Measurements from ENCODE around the gene UBE2F.
"Not testable (repeated sequence)": the region's sequence is repeated elsewhere in the genome, so short reads cannot be mapped to it uniquely, and the experiment has no call there.

UBE2F gene

GRCh38 chr2:237963490-237963991, 3.3 kb upstream of the UBE2F start:
- not testable (repeated sequence) for H3K36me3 ChIP-seq (ENCODE audit: control insufficient read depth in 2 of 2, insufficient read depth in 2 of 2, low read length in 2 of 2)

GRCh38 chr2:237964194-237964577, 2.6 kb upstream of the UBE2F start:
- Histone ChIP-seq H3K9ac (ENCODE audit: low read depth in 1 of 2, low read length in 2 of 2) (no peak overlapping the region), H3K36me3 (ENCODE audit: control insufficient read depth in 2 of 2, insufficient read depth in 2 of 2, low read length in 2 of 2) (no peaks in the 10 kb centered on the region), H3K4me3 (ENCODE audit: low read length in 2 of 2) (no peak overlapping the region), H3K27me3 (ENCODE audit: control insufficient read depth in 2 of 2, insufficient read depth in 2 of 2, low read length in 2 of 2) (no peaks in the 10 kb centered on the region), H3K27ac (ENCODE audit: low read depth in 2 of 2, low read length in 2 of 2) (no peak overlapping the region), H3K4me1 (ENCODE audit: control insufficient read depth in 2 of 2, insufficient read depth in 2 of 2, low read length in 2 of 2) (peaks cover 12 to 22% of the 10 kb centered on the region in 2 donors), H3K9me3 (ENCODE audit: control insufficient read depth in 2 of 2, low read length in 2 of 2) (peaks cover 0 to 10% of the 10 kb centered on the region in 2 donors)

More at GRCh38 chr2:237963490-237963991, 3.3 kb upstream of the UBE2F start:
- H3K27ac ChIP-seq (ENCODE audit: low read depth in 2 of 2, low read length in 2 of 2); H3K9ac ChIP-seq (ENCODE audit: low read depth in 1 of 2, low read length in 2 of 2); H3K27me3 ChIP-seq (ENCODE audit: control insufficient read depth in 2 of 2, insufficient read depth in 2 of 2, low read length in 2 of 2); H3K4me3 ChIP-seq (ENCODE audit: low read length in 2 of 2): not testable (repeated sequence)
- Histone ChIP-seq H3K4me1 (ENCODE audit: control insufficient read depth in 2 of 2, insufficient read depth in 2 of 2, low read length in 2 of 2) (peaks cover 12 to 16% of the 10 kb centered on the region in 2 donors), H3K9me3 (ENCODE audit: control insufficient read depth in 2 of 2, low read length in 2 of 2) (peaks cover 0 to 10% of the 10 kb centered on the region in 2 donors)

DNA sequence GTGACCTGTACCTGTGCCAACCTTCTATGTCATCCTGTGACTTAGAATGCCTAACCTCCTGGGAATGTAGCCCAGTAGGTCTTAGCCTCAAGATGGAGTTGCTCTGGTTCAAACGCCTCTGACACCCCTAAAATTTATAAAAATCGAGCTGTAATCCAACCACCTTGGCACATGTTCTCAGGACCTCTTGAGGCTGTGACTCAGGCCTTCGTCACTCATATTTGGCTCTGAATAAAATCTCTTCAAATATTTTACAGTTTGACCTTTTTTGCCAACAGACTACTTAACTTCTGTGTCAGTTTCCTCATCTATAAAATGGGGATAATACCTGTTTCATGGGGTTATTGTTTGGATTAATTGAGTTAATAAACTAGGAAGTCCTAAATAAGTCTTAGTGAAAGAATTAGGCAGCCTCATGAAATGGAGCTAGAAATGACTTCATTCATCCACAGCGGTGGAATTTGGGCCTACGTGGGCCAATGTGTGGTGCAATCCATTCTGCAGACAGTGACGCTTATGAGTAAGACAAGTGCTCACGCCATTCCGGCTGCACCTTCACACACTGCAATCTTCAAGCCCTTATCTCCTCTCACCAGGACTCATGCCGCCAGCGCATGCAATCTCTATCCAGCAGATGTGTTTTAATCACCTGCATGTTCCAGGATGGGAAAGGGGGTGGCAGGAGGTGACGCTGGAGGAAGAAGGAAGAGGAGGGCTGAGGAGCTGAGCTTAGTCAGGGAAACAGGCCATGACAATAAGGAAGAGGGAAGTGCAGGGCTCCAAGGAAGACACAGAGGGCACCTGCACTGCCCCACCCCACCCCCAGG, 2.0 kb upstream of the UBE2F start:
- no peak overlapping the region for H3K9ac ChIP-seq (ENCODE audit: low read depth in 1 of 2, low read length in 2 of 2)
- peaks cover 12 to 24% of the 10 kb centered on the region in 2 donors for H3K4me1 ChIP-seq (ENCODE audit: control insufficient read depth in 2 of 2, insufficient read depth in 2 of 2, low read length in 2 of 2)
- H3K4me3 ChIP-seq (ENCODE audit: low read length in 2 of 2) = no peak overlapping the region
- peaks cover 0 to 3% of the 10 kb centered on the region in 2 donors for H3K36me3 ChIP-seq (ENCODE audit: control insufficient read depth in 2 of 2, insufficient read depth in 2 of 2, low read length in 2 of 2)
- no peaks in the 10 kb centered on the region for H3K27me3 ChIP-seq (ENCODE audit: control insufficient read depth in 2 of 2, insufficient read depth in 2 of 2, low read length in 2 of 2)
- peaks cover 0 to 10% of the 10 kb centered on the region in 2 donors for H3K9me3 ChIP-seq (ENCODE audit: control insufficient read depth in 2 of 2, low read length in 2 of 2)
- peak overlapping the region in 1 of 2 donors; percentile 32 for H3K27ac ChIP-seq (ENCODE audit: low read depth in 2 of 2, low read length in 2 of 2)

DNA sequence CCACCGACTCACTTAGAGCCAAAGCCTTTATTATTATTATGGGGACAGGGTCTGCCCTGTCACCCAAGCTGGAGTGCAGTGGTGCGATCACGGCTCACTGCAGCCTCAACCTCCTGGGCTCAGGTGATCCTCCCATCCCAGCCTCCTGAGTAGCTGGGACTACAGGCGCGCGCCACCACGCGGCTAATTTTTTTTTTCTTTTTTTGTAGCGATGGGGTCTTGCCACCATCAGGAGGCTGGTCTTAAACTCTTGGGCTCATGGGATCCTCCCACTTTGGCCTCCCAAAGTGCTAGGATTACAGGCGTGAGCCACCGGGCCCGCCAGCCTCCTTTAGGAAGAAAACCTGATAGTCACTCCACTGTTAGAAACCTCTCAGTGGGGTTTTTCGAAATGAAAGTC, 970 bp upstream of the UBE2F start:
- not testable (repeated sequence) for H3K36me3 ChIP-seq (ENCODE audit: control insufficient read depth in 2 of 2, insufficient read depth in 2 of 2, low read length in 2 of 2); H3K27me3 ChIP-seq (ENCODE audit: control insufficient read depth in 2 of 2, insufficient read depth in 2 of 2, low read length in 2 of 2)
- Histone ChIP-seq H3K4me3 (ENCODE audit: low read length in 2 of 2) (peak overlapping the region; percentile 85 to 87), H3K9me3 (ENCODE audit: control insufficient read depth in 2 of 2, low read length in 2 of 2) (peaks cover 0 to 10% of the 10 kb centered on the region in 2 donors), H3K27ac (ENCODE audit: low read depth in 2 of 2, low read length in 2 of 2) (peak overlapping the region in 1 of 2 donors; percentile 67), H3K9ac (ENCODE audit: low read depth in 1 of 2, low read length in 2 of 2) (peak overlapping the region in 1 of 2 donors; percentile 69), H3K4me1 (ENCODE audit: control insufficient read depth in 2 of 2, insufficient read depth in 2 of 2, low read length in 2 of 2) (peaks cover 12 to 24% of the 10 kb centered on the region in 2 donors)

GRCh38 chr2:237966250-237966564, 607 bp upstream of the UBE2F start:
- peaks cover 12 to 24% of the 10 kb centered on the region in 2 donors for H3K4me1 ChIP-seq (ENCODE audit: control insufficient read depth in 2 of 2, insufficient read depth in 2 of 2, low read length in 2 of 2)
- H3K9ac ChIP-seq (ENCODE audit: low read depth in 1 of 2, low read length in 2 of 2) = peak overlapping the region; percentile 63 to 69
- H3K4me3 ChIP-seq (ENCODE audit: low read length in 2 of 2) = peak overlapping the region; percentile 85 to 87
- H3K27ac ChIP-seq (ENCODE audit: low read depth in 2 of 2, low read length in 2 of 2) = peak overlapping the region in 1 of 2 donors; percentile 67
- no peaks in the 10 kb centered on the region for H3K27me3 ChIP-seq (ENCODE audit: control insufficient read depth in 2 of 2, insufficient read depth in 2 of 2, low read length in 2 of 2)
- peaks cover 0 to 3% of the 10 kb centered on the region in 2 donors for H3K36me3 ChIP-seq (ENCODE audit: control insufficient read depth in 2 of 2, insufficient read depth in 2 of 2, low read length in 2 of 2)
- peaks cover 0 to 10% of the 10 kb centered on the region in 2 donors for H3K9me3 ChIP-seq (ENCODE audit: control insufficient read depth in 2 of 2, low read length in 2 of 2)

GRCh38 chr2:237967463-237967951, 693 bp downstream of the UBE2F start:
- Histone ChIP-seq H3K4me3 (ENCODE audit: low read length in 2 of 2) (peak overlapping the region; percentile 68 to 70), H3K9me3 (ENCODE audit: control insufficient read depth in 2 of 2, low read length in 2 of 2) (peaks cover 0 to 2% of the 10 kb centered on the region in 2 donors), H3K27me3 (ENCODE audit: control insufficient read depth in 2 of 2, insufficient read depth in 2 of 2, low read length in 2 of 2) (no peaks in the 10 kb centered on the region), H3K9ac (ENCODE audit: low read depth in 1 of 2, low read length in 2 of 2) (peak overlapping the region; percentile 54 to 72), H3K36me3 (ENCODE audit: control insufficient read depth in 2 of 2, insufficient read depth in 2 of 2, low read length in 2 of 2) (peaks cover 0 to 3% of the 10 kb centered on the region in 2 donors), H3K27ac (ENCODE audit: low read depth in 2 of 2, low read length in 2 of 2) (peak overlapping the region in 1 of 2 donors; percentile 32), H3K4me1 (ENCODE audit: control insufficient read depth in 2 of 2, insufficient read depth in 2 of 2, low read length in 2 of 2) (peaks cover 12 to 24% of the 10 kb centered on the region in 2 donors)

DNA sequence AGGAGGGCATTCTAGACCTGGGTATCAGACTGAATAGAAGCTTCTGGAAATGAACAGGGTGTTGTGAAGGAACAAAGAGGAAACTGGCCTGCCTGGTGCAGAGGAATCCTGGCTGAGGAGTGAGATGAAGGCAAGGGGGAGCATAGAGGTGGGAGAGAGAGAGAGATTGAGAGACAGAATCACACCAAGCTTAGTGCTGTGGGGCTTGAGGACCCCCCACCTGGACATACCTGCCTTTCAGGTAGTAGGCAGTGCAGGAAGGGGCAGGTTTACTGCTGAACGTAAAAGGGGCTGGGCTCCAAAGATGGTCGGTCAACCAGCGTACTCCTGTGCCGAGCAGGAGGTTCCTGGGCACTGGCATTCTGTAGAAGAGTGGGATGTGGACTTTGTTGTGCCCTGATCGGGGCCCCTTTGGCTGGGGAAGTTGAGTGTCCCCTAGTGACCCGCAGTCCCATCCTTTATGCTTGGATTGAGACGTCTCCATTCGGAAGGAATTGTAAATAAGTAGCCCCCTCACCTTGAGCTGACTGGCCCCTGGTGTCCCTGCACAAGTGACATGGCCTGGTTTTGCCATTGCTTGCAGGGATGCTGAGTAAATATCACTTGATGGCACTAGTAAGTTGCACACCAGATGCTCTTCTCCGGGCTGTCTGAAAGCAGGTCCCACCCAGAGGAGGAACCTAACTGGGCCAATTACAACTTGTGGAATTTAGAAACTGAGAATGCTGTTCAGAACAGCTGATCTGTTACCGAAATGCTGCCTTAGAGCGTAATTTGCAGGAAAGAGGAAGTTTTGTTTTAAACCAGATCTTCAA, 1.4 kb downstream of the UBE2F start:
- Histone ChIP-seq H3K4me3 (ENCODE audit: low read length in 2 of 2) (peak overlapping the region; percentile 68 to 70), H3K4me1 (ENCODE audit: control insufficient read depth in 2 of 2, insufficient read depth in 2 of 2, low read length in 2 of 2) (peaks cover 12 to 24% of the 10 kb centered on the region in 2 donors), H3K27ac (ENCODE audit: low read depth in 2 of 2, low read length in 2 of 2) (peak overlapping the region in 1 of 2 donors; percentile 48), H3K9ac (ENCODE audit: low read depth in 1 of 2, low read length in 2 of 2) (peak overlapping the region; percentile 54 to 72), H3K9me3 (ENCODE audit: control insufficient read depth in 2 of 2, low read length in 2 of 2) (no peaks in the 10 kb centered on the region), H3K27me3 (ENCODE audit: control insufficient read depth in 2 of 2, insufficient read depth in 2 of 2, low read length in 2 of 2) (no peaks in the 10 kb centered on the region), H3K36me3 (ENCODE audit: control insufficient read depth in 2 of 2, insufficient read depth in 2 of 2, low read length in 2 of 2) (peaks cover 1 to 3% of the 10 kb centered on the region in 2 donors)

GRCh38 chr2:237971661-237972060, 4.8 kb downstream of the UBE2F start:
- Histone ChIP-seq H3K4me3 (ENCODE audit: low read length in 2 of 2) (no peak overlapping the region), H3K36me3 (ENCODE audit: control insufficient read depth in 2 of 2, insufficient read depth in 2 of 2, low read length in 2 of 2) (peaks cover 3 to 15% of the 10 kb centered on the region in 2 donors), H3K27ac (ENCODE audit: low read depth in 2 of 2, low read length in 2 of 2) (no peak overlapping the region), H3K9me3 (ENCODE audit: control insufficient read depth in 2 of 2, low read length in 2 of 2) (no peaks in the 10 kb centered on the region), H3K4me1 (ENCODE audit: control insufficient read depth in 2 of 2, insufficient read depth in 2 of 2, low read length in 2 of 2) (peaks cover 8 to 20% of the 10 kb centered on the region in 2 donors), H3K27me3 (ENCODE audit: control insufficient read depth in 2 of 2, insufficient read depth in 2 of 2, low read length in 2 of 2) (no peaks in the 10 kb centered on the region), H3K9ac (ENCODE audit: low read depth in 1 of 2, low read length in 2 of 2) (no peak overlapping the region)

DNA sequence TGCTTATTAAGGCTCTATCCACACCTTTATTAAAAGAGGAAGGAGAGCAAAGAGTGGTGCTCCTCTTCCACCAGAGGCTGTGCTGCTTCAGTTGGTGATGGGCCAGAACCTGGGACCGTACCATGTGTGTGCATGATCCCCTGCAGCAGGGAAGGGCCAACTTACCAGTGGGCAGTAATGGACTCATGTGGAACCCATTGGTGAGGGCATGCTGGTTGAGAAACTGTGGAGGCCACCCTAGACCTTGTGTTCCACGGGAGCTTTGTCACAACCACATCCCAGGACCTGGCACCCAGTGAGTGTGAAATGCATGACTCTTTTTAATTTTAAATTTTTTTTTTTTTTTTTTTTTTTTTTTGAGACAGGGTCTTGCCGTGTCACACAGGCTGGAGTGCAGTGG, 5.4 kb downstream of the UBE2F start:
- Histone ChIP-seq H3K9me3 (ENCODE audit: control insufficient read depth in 2 of 2, low read length in 2 of 2) (no peaks in the 10 kb centered on the region), H3K27me3 (ENCODE audit: control insufficient read depth in 2 of 2, insufficient read depth in 2 of 2, low read length in 2 of 2) (no peaks in the 10 kb centered on the region), H3K4me1 (ENCODE audit: control insufficient read depth in 2 of 2, insufficient read depth in 2 of 2, low read length in 2 of 2) (peaks cover 8 to 20% of the 10 kb centered on the region in 2 donors), H3K27ac (ENCODE audit: low read depth in 2 of 2, low read length in 2 of 2) (no peak overlapping the region), H3K36me3 (ENCODE audit: control insufficient read depth in 2 of 2, insufficient read depth in 2 of 2, low read length in 2 of 2) (peaks cover 8 to 15% of the 10 kb centered on the region in 2 donors), H3K9ac (ENCODE audit: low read depth in 1 of 2, low read length in 2 of 2) (no peak overlapping the region), H3K4me3 (ENCODE audit: low read length in 2 of 2) (peak overlapping the region in 1 of 2 donors; percentile 3)
